ENCODE results near the gene CLCN2.
"Not testable (repeated sequence)": the region's sequence is repeated elsewhere in the genome, so short reads cannot be mapped to it uniquely, and the experiment has no call there.

The CLCN2 gene

DNA sequence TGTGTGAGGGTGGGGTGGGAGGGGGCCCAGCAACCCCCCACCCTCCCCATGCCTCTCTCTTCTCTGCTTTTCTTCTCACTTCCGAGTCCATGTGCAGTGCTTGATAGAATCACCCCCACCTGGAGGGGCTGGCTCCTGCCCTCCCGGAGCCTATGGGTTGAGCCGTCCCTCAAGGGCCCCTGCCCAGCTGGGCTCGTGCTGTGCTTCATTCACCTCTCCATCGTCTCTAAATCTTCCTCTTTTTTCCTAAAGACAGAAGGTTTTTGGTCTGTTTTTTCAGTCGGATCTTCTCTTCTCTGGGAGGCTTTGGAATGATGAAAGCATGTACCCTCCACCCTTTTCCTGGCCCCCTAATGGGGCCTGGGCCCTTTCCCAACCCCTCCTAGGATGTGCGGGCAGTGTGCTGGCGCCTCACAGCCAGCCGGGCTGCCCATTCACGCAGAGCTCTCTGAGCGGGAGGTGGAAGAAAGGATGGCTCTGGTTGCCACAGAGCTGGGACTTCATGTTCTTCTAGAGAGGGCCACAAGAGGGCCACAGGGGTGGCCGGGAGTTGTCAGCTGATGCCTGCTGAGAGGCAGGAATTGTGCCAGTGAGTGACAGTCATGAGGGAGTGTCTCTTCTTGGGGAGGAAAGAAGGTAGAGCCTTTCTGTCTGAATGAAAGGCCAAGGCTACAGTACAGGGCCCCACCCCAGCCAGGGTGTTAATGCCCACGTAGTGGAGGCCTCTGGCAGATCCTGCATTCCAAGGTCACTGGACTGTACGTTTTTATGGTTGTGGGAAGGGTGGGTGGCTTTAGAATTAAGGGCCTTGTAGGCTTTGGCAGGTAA is 15.9 kb downstream of the CLCN2 start:
- DNase-seq (ENCODE audit: low spot score): peak; percentile 98

DNA sequence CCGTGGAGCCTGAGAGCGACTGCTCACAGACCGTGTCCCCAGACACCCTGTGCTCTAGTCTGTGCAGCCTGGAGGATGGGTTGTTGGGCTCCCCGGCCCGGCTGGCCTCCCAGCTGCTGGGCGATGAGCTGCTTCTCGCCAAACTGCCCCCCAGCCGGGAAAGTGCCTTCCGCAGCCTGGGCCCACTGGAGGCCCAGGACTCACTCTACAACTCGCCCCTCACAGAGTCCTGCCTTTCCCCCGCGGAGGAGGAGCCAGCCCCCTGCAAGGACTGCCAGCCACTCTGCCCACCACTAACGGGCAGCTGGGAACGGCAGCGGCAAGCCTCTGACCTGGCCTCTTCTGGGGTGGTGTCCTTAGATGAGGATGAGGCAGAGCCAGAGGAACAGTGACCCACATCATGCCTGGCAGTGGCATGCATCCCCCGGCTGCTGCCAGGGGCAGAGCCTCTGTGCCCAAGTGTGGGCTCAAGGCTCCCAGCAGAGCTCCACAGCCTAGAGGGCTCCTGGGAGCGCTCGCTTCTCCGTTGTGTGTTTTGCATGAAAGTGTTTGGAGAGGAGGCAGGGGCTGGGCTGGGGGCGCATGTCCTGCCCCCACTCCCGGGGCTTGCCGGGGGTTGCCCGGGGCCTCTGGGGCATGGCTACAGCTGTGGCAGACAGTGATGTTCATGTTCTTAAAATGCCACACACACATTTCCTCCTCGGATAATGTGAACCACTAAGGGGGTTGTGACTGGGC is 16.7 kb downstream of the CLCN2 start:
- DNase-seq (ENCODE audit: low spot score): no peak

DNA sequence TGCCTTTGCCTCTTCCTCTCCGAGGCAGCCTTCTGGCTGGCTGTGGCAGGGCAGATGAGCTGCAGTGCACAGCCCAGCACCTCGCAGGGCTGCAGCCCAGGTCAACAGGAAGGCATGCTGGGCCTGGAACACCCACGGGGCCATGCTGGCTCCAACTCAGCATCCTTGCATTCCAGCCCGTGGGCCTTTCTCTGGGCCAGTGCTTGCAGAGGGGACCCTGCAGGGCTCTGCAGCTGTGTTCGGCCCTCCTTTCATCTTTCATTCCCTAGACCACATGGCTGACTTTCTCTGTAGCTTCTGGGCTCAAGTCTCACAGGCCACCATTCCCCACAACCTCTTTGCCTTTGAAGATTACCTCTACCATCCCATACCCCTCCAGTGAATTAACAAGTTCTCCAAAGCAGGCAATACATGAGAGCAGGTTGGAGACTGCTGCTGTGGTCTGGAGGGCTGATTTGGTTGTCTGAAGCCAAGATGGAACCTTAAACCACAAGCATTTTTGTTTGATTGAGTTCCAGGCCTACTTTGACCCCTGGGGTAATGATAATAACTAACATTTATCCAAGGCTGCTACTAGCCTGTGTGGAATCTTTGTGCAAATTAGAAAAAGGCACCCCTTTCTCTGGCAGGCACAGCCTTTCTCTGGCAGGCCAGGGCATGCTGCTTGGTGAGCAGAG is 18.1 kb downstream of the CLCN2 start:
- DNase-seq (ENCODE audit: low spot score): no peak

DNA sequence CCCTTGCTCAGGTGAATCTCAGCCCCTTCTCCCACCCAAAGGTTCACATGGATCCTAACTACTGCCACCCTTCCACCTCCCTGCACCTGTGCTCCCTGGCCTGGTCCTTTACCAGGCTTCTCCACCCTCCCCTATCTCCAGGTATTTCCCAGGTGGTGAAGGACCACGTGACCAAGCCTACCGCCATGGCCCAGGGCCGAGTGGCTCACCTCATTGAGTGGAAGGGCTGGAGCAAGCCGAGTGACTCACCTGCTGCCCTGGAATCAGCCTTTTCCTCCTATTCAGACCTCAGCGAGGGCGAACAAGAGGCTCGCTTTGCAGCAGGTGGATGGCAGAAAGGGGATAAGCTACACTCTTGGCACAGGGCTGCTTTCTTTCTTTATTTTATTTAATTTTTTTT is 19.5 kb downstream of the CLCN2 start:
- no peak for DNase-seq (ENCODE audit: low spot score)

GRCh38 chr3:184339451-184340135 is 21.8 kb downstream of the CLCN2 start:
- not testable (repeated sequence) for DNase-seq (ENCODE audit: low spot score)

GRCh38 chr3:184339001-184339400 is 22.4 kb downstream of the CLCN2 start:
- no peak for DNase-seq (ENCODE audit: low spot score)

GRCh38 chr3:184338511-184338945 is 22.9 kb downstream of the CLCN2 start:
- DNase-seq (ENCODE audit: low spot score): peak; percentile 60

DNA sequence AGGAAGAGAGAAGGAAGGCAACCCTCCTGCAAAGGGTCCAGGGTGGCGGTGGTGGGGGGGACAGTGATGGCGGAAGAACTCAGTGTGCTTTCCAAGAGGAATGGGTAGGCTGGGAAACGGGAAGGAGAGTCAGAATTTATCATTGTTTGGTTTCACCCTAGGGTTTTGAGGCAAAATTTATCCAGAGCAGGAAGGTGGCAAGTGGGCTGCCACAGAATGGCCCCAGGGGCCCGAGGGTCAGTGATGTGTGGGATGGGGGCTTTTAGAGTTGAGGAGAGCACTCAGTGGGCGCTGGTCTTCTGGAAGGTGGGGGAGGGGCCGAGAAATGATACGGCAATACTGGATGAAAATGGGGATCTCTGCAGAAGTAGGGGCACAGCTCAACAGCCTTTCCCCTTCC is 23.4 kb downstream of the CLCN2 start:
- DNase-seq (ENCODE audit: low spot score): no peak

GRCh38 chr3:184337399-184337714 is 24.0 kb downstream of the CLCN2 start, which contains the start of gene FAM131A:
Gene FAM131A (plus strand): TSS chr3:184337600. CDS start chr3:184337631, 31 bp downstream.
- DNase-seq (ENCODE audit: low spot score): peak; percentile 64

- peak; percentile 91 for DNase-seq (ENCODE audit: low spot score)
These were observed 24.6 kb downstream of the CLCN2 start for GRCh38 chr3:184336547-184337398.

- DNase-seq (ENCODE audit: low spot score): peak; percentile 68
These were observed 25.5 kb downstream of the CLCN2 start for GRCh38 chr3:184335661-184336546.

DNA sequence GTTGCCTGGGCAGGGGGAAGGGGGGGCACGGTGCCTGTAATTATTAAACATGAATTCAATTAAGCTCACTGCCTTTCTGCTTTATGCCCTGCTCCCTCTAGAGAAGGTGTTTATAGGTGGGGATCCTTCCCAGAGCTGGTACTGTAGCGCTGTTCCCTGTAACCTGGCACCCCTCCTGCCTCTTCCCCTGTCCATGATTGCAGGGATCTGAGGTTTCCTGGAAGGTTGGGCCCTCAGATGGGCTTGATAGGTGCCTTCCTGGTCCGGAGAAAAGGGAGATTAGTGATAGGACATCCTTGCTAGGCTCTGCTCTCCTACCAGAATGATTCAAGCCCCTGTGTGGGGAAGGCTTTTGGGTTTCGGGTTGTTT is 26.1 kb downstream of the CLCN2 start:
- DNase-seq (ENCODE audit: low spot score): no peak

DNA sequence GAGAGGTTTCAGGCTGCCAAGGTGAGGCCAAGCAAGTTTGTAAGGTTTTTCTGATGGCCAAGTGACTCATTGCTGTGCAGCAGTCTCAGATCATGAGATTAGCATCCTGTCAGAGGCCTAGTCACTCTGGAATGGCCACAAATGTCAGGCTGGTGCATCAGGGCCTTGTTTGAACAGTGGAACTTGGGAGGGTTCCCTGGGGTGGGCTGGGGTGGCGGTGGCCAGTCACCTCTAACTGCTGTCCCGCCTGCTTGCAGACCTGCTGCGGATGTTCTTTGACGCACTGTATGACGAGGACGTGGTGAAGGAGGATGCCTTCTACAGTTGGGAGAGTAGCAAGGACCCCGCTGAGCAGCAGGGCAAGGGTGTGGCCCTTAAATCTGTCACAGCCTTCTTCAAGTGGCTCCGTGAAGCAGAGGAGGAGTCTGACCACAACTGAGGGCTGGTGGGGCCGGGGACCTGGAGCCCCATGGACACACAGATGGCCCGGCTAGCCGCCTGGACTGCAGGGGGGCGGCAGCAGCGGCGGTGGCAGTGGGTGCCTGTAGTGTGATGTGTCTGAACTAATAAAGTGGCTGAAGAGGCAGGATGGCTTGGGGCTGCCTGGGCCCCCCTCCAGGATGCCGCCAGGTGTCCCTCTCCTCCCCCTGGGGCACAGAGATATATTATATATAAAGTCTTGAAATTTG is 26.8 kb downstream of the CLCN2 start:
- DNase-seq (ENCODE audit: low spot score): no peak

GRCh38 chr3:184333700-184334099 is 27.7 kb downstream of the CLCN2 start:
- no peak for DNase-seq (ENCODE audit: low spot score)

DNA sequence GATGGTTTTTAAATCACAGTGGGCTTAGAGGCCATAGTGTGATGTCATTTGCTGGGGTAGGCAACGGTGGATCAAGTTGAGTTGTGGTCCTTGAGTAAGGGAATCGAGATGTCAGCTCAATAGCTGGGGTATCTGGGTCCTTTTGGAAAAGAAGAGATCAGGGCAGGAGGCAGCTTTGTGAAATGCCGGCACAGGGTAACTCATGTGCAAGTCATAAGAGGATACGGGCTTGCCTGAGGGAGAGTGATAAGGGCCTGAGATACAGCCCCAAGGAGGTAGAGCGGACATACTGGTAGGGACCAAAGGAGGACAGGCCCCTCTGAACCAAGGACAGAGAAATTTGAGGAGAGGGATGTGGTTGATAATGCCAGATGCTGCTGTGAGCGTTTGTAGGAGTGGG is 28.2 kb downstream of the CLCN2 start:
- DNase-seq (ENCODE audit: low spot score): no peak

- no peak for DNase-seq (ENCODE audit: low spot score)
These were observed 28.9 kb downstream of the CLCN2 start for GRCh38 chr3:184332370-184333090.

- no peak for DNase-seq (ENCODE audit: low spot score)
These were observed 32.9 kb downstream of the CLCN2 start for GRCh38 chr3:184328516-184328915.

- DNase-seq (ENCODE audit: low spot score): no peak
These were observed 34.2 kb downstream of the CLCN2 start for GRCh38 chr3:184327171-184327570.
